NOMO-1 treated with dmso at 0.1 percent for 144 hours (cell line): ENCODE data around the gene SMOC2.
"Not testable (repeated sequence)": the region's sequence is repeated elsewhere in the genome, so short reads cannot be mapped to it uniquely, and the experiment has no call there.

ENCODE experiments used
- DNase-seq: peaks from one replicate; lab custom pipeline; 2025; ENCODE audit not compliant: unreplicated experiment; lab: John Stamatoyannopoulos, UW

Gene SMOC2

DNA sequence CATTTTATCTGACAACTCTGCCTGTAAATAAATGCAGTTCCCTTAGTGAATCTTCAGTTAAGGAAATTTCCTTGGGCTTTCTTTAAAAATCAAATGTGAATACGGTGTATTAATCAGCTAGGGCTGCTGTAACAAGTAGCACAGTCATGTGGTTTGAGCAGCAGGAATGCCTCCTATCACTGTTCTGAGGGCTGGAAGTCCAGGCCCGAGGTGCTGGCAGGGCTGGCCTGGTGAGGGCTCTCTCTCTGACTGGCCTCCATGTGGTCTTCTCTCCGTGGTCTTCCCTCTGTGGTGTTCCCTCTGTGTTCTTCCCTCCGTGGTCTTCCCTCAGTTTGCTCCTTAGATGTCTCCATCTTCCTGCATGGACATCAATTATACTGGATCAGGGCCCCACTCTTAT lies 124.1 kb downstream of the SMOC2 start:
- DNase-seq = no peak

DNA sequence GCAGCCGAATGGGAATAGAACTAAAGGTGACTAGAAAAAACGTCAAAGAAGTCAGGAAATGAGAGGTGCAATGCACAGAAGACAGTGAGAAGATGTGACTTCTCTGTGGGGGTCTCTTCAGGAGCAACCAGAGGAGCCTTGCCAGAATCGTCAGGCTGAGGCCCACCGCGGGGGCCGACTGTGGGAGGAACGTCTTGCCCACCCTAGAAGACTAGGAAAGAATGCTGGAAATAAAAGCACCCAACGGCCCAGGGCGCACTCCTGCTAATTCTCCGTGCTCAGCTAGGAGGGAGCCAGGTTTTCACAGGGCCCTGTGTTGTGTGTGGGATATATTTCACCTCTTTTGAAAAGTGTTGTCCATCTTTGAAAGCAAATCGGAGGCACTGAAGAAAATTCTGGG lies 129.2 kb downstream of the SMOC2 start:
- DNase-seq = no peak

DNA sequence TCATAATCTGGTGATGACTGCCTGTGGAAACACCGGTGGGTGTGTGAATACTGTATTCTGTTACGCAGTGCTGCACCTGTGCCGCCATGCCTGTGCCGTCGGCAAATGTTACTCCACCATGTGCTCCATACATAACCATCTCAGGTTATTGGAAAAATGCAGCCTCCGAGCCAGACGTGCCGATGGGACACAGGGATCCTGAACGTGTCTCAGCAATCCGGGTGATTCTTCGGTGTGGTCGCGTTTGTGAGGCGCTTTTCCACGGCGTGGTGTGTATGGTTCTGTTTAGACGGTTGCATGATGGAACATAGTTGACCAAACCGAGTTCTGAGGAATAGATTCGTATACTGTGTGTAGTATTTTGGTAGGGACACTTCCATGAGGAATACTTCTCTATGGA lies 130.3 kb downstream of the SMOC2 start:
- DNase-seq = no peak

DNA sequence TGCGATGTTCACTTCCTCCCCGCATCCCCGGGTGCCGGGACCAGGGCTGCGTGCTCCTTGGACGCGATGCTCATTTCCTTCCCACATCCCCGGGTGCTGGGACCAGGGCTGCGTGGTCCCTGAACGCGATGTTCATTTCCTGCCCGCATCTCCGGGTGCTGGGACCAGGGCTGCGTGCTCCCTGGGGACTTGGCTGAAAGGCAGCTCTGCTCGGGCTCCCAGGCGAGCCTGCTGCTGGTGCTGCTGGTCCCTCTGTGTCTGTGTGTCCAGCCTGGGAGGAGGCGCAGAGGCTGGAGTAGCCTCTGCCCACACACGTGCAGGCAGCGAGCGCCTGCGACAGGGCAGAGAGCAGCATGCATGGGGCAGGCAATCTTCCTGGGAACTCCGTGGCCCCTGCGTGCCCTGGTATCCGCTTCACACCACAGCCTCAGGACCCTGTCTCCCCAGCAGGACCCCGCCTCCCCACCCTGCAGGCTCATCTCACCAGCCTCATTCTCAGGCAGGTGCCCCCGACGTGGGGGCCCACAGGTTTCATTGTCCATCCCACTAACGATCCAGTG lies 132.4 kb downstream of the SMOC2 start:
- DNase-seq = not testable (repeated sequence)

DNA sequence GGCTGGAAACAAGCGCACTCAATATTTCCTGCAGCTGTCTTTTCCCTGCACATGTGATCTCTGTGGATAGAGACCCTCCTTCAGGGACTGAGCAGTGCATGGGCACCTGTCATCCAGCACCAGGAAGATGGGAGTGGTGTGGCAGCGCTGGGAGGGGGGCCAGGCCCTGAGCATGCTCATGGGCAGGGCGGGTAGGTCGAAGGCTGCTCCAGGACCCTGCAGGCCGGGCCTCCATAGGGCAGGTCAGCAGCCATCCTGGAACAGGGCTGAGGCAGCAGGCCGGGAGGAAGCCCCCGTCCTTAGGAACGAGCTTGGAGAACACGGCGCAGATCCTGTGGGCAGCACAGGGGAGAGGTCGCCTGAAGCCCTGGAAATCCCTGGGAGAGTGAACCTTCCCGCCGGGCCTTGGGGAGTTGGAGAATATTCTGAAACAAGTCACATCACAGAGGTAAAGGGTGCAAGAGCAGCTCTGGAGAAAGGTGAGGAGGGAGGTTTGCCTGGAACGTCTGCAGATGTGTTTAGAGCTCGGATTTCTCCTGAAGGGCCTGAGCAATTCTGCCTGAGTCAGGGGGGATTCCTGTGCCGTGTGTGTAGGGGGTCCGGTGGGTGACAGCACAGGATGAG lies 133.2 kb downstream of the SMOC2 start:
- no peak for DNase-seq

DNA sequence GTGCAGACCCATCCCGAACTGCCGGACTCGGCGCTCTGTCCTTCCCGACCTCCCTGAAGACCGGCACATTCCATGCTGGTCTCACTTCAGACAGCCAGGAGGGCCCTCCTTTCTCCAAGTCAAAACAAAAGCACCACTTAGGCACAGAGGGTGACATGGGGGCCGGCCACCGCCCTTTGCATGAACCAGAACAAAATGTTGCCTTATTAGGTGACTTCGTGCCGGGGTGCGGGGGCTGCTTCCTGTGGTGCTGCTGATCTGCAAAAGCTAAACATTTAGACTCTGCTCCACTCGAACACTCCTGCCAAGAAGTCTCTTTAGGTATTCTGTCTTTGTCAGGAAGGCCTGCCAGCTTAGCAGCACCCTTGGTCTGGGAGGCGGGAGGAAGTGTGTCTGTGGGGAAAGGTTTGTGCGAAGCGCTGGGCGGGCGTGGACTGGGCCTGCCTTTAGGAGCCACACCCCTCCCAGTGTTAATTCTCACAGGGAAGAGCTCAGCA lies 133.8 kb downstream of the SMOC2 start:
- no peak for DNase-seq

DNA sequence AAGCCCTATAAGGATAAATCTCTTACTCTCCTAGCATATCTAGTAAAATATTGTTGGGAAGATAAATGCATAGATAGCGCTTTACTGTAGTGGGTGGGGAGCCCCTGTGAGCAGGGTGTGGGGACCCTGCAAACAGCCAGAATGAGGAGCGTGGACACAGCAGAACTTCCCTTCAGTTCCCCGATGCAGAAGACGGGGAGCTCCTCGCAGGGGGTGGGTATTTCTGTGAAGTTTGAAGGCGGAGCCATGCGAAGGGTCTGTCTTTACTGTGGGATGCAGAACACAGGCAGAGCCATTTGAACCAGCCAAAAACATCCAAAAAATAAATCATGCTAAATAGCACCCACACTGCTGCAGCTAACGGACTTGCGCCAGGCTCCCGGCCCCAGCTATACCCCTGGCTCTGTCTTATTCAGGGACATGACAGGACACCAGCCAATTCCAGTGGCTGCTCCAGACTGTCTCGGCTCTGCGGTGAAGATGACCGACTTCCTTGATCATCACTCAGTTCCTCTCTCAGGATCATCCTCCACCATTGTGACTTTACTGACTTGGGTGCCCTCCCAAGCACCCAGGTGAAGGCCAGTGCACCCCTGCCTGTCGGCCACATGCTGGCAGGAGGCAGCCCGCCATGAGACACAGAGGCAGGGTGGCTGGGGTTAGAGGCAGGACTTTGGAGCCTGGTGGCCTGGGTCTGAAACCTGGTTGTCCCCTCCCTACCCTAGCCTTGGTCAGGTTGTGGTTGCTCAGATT lies 134.5 kb downstream of the SMOC2 start:
- DNase-seq = no peak

DNA sequence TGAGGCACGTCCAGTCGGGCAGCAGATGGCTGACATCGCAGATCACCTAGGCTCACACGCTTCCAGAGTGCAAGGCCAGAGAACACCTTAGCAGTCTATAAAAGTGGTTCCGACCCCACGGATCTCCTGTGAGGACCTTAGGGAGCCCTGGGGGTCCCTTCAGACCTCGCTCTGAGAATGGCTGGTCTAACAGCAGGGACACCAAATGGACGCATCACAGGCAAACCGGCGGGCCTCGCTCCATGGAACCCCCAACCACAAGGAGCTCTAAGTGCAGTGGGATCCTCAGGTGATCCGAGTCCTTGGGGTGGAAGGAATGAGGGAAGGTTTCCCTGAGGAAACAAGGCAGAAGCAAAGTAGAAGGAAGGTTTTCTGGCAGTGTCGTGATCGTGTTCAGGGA lies 135.4 kb downstream of the SMOC2 start:
- DNase-seq = no peak

DNA sequence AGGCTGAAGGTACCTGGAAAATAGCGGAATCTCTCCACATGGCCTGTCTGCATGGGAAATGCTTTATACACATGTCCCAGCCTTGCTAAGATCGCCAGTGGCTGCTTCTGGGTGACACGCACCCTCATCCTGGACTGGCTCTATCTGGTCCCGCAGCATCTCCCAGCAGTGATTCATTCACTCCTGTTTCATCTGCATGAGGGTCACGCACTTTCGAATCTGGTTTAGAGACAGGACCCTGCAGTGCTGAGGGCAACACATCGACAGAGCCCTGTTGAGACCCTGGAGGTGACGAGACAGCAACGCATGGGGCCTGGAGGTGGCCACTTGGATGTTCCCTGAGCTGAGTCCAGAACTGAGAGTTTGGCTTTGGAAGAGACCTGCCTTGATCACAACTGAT lies 136.5 kb downstream of the SMOC2 start:
- no peak for DNase-seq

DNA sequence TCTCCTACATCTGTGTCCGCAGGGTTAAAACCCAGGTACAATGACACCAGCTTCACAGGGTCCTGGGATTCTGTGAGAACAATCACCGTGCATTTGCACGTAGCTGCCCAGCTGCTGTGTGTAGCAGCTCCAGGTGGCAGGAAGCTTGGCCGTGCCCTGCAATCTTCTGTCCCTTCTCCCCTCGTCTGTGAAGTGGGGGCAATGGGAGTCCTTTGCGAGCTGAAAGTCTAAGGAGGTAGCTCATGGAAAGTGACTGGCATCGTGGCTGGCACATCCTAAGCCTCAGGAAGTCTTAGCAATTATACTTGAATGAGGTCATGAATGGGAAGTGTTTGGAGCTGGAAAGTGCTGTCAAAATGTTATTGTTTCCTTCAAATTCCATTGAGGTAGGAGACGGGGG lies 137.1 kb downstream of the SMOC2 start:
- no peak for DNase-seq

DNA sequence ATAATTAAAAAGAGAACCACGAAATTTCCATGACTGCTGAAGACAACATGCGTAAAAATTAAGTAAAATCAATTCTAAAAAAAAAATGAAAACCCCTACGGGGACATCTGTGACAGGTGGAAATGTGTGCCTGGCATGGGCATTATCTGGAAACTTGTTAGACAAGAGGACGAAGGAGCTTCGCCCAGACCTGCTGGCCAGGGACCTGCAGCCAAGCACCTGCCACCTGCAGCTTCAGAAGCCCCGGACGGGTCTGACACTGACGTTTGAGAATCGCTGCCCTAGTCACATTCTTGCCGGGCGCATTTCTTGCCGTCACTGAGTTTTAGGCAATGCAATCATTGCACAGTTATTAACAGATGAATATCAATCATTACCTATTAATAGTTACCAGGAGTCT lies 140.3 kb downstream of the SMOC2 start:
- no peak for DNase-seq

DNA sequence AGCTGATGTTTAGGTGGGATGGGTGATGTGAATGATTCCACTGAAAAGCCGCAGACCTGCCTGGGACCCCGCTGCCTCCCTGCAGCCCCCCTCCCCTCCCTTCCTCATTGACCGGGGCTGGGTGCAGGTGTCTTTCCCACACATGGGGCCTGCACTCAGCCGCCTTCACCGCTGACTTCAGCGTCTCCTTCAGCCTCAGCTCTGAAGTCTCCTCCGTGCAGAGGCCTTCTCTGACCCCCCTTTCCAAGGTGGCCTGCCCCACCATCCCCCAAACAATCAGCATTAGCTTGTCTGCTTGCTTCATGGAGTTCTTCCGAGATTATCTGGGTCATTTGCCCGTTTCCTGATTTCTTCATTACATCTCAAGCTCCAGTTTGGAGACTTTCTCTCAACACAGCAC lies 140.7 kb downstream of the SMOC2 start:
- DNase-seq = no peak

DNA sequence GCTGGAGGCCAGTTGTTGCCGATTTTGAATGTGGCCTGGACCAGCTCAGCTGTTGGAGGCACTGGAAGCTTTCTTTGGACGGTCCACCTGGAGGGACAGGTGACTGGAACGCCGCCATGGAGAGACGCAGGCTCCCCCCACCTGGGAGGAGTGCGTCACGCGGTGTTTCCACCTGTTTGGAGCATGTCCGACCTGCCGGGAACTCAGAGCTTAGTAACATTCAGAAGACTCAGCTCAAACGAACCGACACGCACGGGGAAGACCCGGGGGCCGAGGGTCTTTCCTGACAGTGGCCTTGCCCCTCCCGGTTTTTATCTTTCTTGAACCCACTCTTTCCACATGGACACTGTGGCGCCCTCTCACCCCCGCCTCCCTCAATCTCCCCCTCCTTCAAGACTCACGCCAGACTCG lies 141.6 kb downstream of the SMOC2 start:
- DNase-seq = no peak

DNA sequence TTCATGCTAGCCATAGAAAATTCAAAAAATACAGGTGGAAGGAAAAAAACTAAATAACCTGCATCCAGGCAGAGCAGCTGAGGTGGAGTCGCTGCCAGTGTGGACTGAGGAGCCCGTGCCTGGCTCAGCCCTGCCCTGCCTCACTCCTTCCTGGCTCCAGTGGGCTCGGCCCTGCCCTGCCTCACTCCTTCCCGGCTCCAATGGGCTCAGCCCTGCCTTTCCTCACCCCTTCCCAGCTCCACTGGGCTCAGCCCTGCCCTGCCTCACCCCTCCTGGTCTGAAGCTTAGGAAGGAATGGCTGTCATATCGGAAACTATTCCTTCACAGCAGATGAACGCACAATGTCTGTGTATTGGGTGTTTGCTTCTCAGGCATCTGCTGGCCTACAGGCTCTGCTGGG lies 142.1 kb downstream of the SMOC2 start:
- DNase-seq = no peak

DNA sequence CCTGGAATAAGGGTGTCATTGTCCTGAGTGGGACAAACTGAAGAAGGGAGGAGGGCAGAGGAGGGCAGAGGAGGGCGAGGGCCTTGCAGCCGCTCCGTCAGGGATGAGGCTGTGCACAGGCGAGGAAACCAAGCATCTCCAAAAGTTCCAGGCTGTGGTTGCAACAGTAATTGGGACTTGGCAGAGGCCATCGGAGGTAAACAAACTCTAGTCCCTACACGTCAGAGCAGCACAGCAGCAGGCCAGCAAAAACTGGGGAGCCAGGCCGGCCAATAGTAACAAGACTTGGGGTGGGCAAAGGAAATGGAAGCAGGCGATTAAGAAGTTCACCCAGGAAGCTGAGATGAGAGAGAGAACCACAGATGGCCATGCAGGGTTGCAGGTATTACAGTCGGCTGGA lies 142.8 kb downstream of the SMOC2 start:
- DNase-seq = no peak

DNA sequence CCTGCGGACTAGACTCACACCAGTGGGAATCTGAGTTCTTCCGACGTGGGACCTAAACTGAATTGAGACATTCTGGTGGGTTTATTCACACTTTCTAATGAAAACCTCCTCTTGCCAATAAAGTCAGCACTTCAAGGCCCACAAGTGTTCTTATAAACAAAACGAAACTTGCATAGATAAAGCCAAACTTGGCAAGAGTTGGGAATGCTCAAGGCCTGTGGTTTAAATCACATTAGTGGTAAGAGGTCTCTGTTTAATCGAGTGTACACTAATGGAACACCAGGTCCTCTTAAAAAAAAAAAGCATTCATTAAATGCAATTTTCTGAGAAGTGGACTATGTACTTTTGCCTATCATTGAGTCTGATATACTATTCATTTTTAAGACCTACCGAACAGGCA lies 143.3 kb downstream of the SMOC2 start:
- no peak for DNase-seq

DNA sequence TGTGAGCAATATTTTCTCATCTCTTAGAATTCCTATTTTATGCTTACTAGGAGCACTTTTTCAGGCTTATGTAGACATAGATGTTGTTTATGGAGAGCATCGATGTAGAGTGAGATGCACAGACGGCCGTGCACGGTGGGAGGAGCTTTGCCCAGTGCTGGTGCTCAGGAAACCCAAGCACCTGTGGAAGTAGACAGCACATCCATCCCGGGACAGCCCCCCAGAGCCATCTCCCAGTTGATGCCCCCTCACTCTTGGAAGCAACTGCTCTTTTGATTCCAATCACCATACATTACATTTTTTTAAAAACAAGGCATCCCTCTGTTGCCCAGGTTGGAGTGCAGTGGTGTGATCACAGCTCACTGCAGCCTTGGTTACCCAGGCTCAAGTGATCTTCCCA lies 143.7 kb downstream of the SMOC2 start:
- no peak for DNase-seq

DNA sequence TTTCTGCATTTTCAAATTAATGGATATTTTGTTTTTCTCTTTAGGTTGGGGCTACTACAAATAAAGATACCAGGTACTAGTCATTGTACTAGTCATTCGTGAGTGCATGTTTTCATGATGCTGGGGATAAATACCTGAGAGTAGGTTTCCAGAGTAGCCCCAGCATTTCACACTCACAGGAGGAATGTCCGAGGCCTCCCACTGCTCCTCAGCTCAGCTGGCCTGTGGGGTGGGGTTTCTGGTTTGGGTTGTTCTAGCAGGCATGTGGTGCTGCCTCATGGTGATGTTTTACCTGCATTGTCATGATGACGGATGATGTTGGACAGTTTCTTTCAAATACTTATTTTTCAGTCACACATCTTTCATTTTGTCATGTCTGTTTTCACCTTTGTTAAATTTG lies 144.5 kb downstream of the SMOC2 start:
- no peak for DNase-seq

DNA sequence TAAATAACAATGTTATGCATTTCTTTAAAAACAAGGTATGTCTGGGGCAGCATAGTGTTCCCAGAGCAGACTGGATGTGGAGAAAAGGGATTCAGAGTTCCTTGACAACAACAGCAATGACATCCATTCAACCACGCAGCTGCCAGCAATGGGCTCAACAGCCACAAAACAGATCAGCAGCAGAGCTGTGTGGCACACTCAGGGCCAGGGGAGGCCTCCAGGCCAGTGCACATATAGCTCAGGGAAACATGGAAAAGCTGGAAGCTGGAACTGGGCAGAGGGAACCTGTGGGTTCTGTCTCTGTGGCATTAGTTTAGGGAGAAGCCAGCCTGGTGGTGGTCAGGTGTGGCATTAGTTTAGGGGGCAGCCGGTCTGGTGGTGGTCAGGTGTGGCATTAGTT lies 148.3 kb downstream of the SMOC2 start:
- no peak for DNase-seq

DNA sequence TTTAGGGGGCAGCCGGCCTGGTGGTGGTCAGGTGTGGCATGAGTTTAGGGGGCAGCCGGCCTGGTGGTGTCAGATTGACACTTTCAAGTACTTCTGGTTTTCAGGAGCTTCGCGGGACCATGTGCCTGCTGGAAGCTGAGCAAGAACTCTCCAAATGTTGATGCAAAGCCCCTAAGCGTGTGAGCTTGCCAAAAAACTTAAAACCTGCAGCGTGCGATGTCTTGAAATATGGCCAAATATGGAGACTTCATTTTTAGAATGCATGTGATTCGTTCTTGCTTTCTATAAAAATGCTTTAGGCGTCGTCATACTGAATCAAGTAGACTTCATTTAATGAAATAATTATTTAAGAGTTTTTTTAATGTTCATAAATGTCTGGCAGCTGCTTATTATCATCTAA lies 149.4 kb downstream of the SMOC2 start:
- DNase-seq = no peak

DNA sequence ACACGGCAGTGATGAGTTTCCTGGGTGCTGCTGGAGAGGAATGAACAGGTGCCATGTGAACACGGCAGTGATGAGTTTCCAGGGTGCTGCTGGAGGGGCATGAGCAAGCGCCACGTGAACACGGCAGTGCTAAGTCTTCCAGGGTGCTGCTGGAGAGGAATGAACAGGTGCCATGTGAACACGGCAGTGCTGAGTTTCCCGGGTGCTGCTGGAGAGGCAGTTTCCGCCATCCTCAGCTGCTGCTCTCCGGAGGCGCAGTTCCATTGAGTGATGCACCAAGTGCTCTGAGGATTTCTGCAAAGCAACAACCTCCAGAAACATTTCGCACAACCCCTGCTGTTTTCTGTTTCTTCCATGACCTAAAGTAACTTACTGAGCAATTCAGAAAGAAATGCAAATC lies 155.4 kb downstream of the SMOC2 start:
- DNase-seq = no peak

DNA sequence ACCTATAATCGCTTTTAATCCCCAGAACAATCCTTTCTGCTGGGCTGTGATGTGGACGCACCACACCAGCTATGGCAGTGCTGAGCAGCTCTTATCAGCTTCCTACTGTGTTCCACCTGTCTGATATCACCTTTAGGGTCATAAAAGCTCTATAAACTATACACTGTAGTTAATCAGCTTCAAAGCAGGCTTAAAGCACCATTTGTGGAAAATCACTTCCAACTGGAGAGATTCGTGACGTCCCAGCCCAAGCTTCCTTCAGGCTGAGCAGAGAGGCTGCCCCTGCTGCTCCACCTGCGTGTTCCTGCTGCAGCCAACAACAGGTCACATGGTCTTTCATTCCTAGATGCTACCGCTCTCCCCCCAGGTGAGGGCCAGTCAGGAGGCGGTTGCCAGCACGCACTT lies 156.5 kb downstream of the SMOC2 start:
- DNase-seq = no peak
